GM18907 (cell line): ENCODE results near the gene SHB.

Experiments
- ATAC-seq: cut with Tn5 transposase; IDR thresholded peaks from one replicate; pipeline ENCODE4 v1.9.1; 2021; ENCODE audit warnings: mild to moderate bottlenecking, moderate library complexity; ENCODE audit not compliant: unreplicated experiment

The SHB gene

GRCh38 chr9:37994639-37995347 is 74.2 kb downstream of the SHB start:
- ATAC-seq, result peak; percentile 80

GRCh38 chr9:37992924-37993349 is 76.1 kb downstream of the SHB start:
- ATAC-seq, result no peak

GRCh38 chr9:37990404-37991015 is 78.5 kb downstream of the SHB start:
- ATAC-seq, result no peak

DNA sequence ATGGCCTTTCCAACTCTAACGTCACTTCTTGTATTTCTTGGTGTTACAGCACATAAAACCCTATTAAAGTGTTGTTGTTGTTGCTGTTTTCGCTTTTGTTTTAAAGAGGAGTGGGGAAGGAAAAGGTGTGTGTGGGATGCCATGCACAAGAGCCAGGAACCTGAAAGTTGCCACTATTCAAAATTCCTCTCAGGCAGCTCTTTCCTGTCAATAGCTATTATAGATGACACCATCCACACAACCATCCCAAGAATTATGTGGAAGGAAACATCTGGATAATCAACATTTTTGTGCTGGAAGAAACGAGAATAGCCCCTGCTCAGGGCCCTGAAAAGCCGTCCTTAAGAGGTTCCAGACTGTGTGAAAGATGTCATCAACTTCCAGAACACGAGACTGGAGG is 79.3 kb downstream of the SHB start:
- ATAC-seq, result no peak

DNA sequence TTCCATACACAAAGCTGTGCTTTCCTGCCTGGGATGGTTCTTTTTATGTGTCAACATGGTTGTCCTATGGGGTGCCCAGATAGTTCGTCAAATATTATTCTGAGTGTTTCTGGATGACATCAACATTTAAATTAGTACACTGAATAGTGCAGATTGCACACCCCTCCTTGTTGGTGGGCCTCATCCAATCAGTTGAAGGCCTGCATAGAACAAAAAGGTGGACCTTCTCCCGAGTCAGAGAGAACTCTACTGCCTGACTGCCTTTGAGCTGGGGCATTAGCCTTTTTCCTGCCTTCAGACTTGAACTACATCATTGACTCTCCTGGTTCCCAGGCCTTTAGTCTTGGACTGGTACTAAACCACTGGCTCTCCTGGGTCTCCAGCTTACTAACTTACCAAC is 80.4 kb downstream of the SHB start:
- ATAC-seq, result no peak

GRCh38 chr9:37988041-37988440 is 81.0 kb downstream of the SHB start:
- no peak for ATAC-seq

GRCh38 chr9:37987467-37987981 is 81.5 kb downstream of the SHB start:
- ATAC-seq, result no peak

- ATAC-seq, result no peak
Measured at GRCh38 chr9:37986771-37987258, 82.2 kb downstream of the SHB start.

- ATAC-seq, result no peak
Measured at GRCh38 chr9:37986001-37986400, 83.0 kb downstream of the SHB start.

- ATAC-seq, result no peak
Measured at GRCh38 chr9:37984672-37985611, 84.1 kb downstream of the SHB start.

- ATAC-seq, result no peak
Measured at GRCh38 chr9:37984278-37984671, 84.8 kb downstream of the SHB start.

GRCh38 chr9:37983381-37984067 is 85.5 kb downstream of the SHB start:
- ATAC-seq, result no peak

- ATAC-seq, result no peak
Measured at GRCh38 chr9:37979844-37980243, 89.2 kb downstream of the SHB start.

DNA sequence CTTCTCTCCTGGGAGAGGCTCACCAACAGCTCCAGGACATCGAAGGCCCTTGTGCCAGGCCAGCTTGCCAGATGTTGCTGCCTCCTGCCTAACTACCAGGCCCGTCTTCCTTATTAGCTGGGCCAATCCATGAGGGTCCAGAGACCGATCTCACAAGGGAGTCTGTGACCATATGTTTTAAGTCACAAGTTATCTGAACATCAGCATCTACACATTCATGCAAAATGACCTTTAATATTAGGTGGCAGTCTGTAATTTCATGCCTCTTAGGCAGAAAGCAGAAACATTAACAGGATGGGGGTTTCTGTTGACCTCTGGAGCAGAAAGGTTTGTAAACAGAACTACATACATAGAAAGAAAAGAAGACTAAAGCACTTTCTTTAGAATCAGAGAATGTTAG is 90.0 kb downstream of the SHB start:
- no peak for ATAC-seq

- ATAC-seq, result no peak
Measured at GRCh38 chr9:37978481-37978864, 90.6 kb downstream of the SHB start.

GRCh38 chr9:37977851-37978480 is 91.1 kb downstream of the SHB start:
- no peak for ATAC-seq

DNA sequence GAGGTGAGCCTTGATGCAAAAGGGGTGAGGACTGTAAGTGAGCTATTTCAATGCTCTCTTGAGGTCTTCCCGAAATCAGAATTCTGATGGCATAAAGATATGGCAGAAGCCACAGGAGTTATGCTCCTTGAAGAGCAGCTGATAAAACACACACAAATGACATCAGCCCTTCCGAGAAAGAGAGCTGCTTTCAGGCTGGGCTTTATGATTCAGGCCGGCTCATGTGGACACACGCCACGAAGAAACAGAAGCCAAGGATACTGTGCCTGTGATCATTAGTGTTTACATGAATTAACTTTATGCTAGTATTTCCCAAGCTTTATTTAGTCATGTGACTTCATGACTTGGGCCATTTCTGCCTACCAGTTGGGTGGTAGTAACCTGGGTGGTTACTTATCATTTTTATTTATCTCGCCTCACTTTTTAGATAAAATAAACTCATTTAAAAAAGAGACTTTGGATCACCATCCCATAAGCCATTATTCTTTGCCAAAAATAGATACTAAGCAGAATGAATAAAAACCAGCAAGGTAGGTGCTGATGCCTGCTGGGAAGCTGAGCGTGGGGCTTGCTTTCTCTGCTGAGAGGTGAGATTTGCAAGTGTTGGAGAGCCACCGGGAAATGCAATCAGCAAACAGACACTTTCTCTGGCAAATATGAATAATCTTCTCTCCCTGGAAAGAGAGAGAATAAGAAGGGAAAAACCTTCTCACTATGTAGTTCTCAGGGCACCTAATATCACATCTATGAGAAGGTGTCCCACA is 92.1 kb downstream of the SHB start:
- no peak for ATAC-seq

DNA sequence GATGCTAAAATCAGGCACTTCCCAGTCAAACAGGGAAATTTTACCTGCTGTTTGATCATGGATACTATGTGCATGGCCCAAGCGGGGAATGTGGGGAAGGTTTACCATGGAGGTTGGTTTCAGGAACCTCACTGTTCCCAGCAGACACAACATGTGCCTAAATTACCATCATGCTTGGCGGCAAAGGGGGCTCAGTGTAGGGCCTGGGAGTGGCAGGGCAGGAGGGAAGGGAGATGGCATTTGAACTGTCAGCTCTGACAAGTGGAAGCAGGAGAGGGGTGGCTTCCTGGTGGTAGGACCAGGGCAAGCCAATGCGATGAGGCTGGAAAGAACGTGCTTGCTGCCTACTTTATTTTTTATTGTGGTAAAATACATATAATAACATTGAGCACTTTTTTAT is 93.4 kb downstream of the SHB start:
- ATAC-seq, result no peak

DNA sequence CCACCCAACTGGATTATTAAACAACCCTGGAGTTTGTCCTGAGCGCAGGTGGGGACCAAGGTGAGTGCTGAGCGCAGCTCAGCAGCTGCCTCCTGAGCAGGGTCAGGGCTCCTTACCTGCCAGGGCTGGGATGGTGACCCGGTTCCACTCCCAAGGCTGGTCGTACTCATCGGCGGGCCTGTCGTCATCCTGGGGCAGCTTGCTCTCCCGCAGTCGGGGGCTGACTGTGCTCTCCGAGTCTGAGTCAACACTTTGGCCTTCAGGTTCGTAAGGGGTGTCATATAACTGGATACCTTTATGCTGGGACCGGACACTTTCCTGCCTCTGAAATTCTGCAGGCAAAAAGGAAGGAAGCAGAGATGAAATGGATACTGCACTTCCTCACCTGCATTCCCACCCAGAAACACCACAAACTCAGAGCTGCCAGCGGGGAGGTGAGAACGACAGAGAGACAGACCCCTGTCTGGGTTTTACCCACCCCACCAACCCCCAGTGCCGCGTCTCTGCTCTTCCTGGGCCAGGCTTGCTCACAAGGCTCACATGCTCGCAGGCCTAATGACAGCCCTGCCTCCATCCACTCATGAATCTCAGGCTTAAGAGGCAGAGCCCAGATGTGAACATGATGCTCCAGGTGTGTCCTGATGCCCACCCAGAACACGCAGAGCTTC is 94.4 kb downstream of the SHB start:
- ATAC-seq, result no peak
